ENCODE data around the gene PAOX.
"Not testable (repeated sequence)": the region's sequence is repeated elsewhere in the genome, so short reads cannot be mapped to it uniquely, and the experiment has no call there.

PAOX gene

GRCh38 chr10:133405844-133406527 lies 26.9 kb downstream of the PAOX start:
- DNase-seq (ENCODE audit: low read depth): peak; percentile 41

GRCh38 chr10:133411523-133412380 lies 32.7 kb downstream of the PAOX start:
- peak; percentile 12 for DNase-seq (ENCODE audit: low read depth)

- no peak for DNase-seq (ENCODE audit: low read depth)
These were observed 33.3 kb downstream of the PAOX start for GRCh38 chr10:133412381-133412711.

- DNase-seq (ENCODE audit: low read depth): not testable (repeated sequence)
These were observed 35.3 kb downstream of the PAOX start for GRCh38 chr10:133414401-133414800.

- no peak for DNase-seq (ENCODE audit: low read depth)
These were observed 36.7 kb downstream of the PAOX start for GRCh38 chr10:133415752-133416151.

- no peak for DNase-seq (ENCODE audit: low read depth)
These were observed 39.4 kb downstream of the PAOX start for GRCh38 chr10:133418289-133418993.

- DNase-seq (ENCODE audit: low read depth): no peak
These were observed 40.3 kb downstream of the PAOX start for GRCh38 chr10:133419211-133419950.

GRCh38 chr10:133420028-133420427 lies 41.0 kb downstream of the PAOX start:
- DNase-seq (ENCODE audit: low read depth): no peak

- no peak for DNase-seq (ENCODE audit: low read depth)
These were observed 41.5 kb downstream of the PAOX start for GRCh38 chr10:133420579-133420978.

GRCh38 chr10:133421336-133422222 lies 42.5 kb downstream of the PAOX start:
- DNase-seq (ENCODE audit: low read depth): no peak

- DNase-seq (ENCODE audit: low read depth): no peak
These were observed 43.3 kb downstream of the PAOX start for GRCh38 chr10:133422223-133422806.

- no peak for DNase-seq (ENCODE audit: low read depth)
These were observed 44.0 kb downstream of the PAOX start for GRCh38 chr10:133422807-133423771.

GRCh38 chr10:133424102-133424501 lies 45.0 kb downstream of the PAOX start:
- not testable (repeated sequence) for DNase-seq (ENCODE audit: low read depth)

- not testable (repeated sequence) for DNase-seq (ENCODE audit: low read depth)
These were observed 45.5 kb downstream of the PAOX start, which contains the start of gene SPRN for GRCh38 chr10:133424601-133425000. Gene SPRN, minus strand, starts transcription at chr10:133424625. Its CDS starts 944 bp downstream, at chr10:133423681.

GRCh38 chr10:133429571-133429970 lies 50.5 kb downstream of the PAOX start:
- DNase-seq (ENCODE audit: low read depth): not testable (repeated sequence)

GRCh38 chr10:133431888-133432613 lies 53.0 kb downstream of the PAOX start:
- not testable (repeated sequence) for DNase-seq (ENCODE audit: low read depth)

- not testable (repeated sequence) for DNase-seq (ENCODE audit: low read depth)
These were observed 53.7 kb downstream of the PAOX start for GRCh38 chr10:133432789-133433188.

- DNase-seq (ENCODE audit: low read depth): peak; percentile 24
These were observed 59.7 kb downstream of the PAOX start for GRCh38 chr10:133438711-133439273.

Data from amniotic epithelial cell (primary cell).